ENCODE data around the gene TFAP2D.

DNA sequence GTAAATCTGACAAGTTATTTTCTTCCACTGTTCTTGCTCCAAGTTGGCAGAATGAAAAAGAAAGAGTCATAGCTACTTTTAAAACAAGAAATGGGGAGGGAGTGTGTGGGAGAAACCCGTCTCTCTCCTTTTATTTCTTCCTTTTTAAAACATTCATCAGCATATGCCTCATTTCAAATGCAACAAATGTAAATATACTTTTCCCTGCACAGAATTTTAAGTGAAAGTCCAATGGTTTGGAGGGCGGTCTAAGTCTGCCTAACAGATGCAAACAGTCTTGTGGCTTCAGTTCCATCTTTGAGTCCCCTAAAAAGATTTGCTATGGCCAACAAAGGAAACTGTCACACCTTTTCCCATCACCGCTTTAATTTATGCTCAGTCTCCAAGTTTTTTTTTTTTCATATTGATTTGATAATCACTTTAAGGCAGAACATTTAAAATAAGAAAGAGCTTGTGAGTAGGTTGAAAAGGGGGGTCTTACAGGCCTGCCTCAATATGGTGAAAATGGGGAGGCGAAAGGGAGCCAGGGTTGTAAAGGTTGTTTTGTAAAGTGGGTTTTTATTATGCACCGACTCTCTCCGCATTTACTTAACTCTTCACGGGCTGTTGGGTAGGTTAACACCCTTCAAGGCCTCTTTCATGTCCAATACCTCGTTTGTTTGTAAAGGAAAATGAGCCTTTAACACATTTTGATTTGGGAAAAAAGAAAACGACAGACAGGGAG, 4.6 kb downstream of the TFAP2D start:
- TF ChIP-seq, protein P1, sequence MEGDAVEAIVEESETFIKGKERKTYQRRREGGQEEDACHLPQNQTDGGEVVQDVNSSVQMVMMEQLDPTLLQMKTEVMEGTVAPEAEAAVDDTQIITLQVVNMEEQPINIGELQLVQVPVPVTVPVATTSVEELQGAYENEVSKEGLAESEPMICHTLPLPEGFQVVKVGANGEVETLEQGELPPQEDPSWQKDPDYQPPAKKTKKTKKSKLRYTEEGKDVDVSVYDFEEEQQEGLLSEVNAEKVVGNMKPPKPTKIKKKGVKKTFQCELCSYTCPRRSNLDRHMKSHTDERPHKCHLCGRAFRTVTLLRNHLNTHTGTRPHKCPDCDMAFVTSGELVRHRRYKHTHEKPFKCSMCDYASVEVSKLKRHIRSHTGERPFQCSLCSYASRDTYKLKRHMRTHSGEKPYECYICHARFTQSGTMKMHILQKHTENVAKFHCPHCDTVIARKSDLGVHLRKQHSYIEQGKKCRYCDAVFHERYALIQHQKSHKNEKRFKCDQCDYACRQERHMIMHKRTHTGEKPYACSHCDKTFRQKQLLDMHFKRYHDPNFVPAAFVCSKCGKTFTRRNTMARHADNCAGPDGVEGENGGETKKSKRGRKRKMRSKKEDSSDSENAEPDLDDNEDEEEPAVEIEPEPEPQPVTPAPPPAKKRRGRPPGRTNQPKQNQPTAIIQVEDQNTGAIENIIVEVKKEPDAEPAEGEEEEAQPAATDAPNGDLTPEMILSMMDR (IDR thresholded peaks at IDR 0.05), result no peak
- TF ChIP-seq POLR2A (IDR thresholded peaks at IDR 0.05), result no peak
- no peak for TF ChIP-seq POLR2AphosphoS5 (IDR thresholded peaks at IDR 0.05)
- TF ChIP-seq EP300 (IDR thresholded peaks at IDR 0.05), result no peak
